Neuronal stem cell (in vitro differentiated cells): Measurements from ENCODE around the gene COG5.

Experiments used
- DNase-seq: peaks from one replicate; pipeline ENCODE4 v3.0.0-alpha.2; 2013; ENCODE audit warnings: low spot score
- H2AFZ ChIP-seq: one replicate; pipeline ENCODE4 v1.6.1; 2013; ENCODE audit warnings: mild to moderate bottlenecking, low read length, inconsistent platforms
- H2AK5ac ChIP-seq: 2 replicates; pipeline ENCODE4 v1.6.1; 2013; ENCODE audit warnings: low read depth, mild to moderate bottlenecking, inconsistent platforms, low read length, moderate library complexity, mixed read lengths
- H2BK120ac ChIP-seq: 2 replicates; pipeline ENCODE4 v1.6.1; 2013; ENCODE audit warnings: low read depth, mild to moderate bottlenecking, inconsistent platforms, low read length, moderate library complexity, mixed read lengths
- H2BK12ac ChIP-seq: one replicate; pipeline ENCODE4 v1.6.1; 2013; ENCODE audit warnings: low read length, inconsistent platforms
- H2BK15ac ChIP-seq: 2 replicates; pipeline ENCODE4 v1.6.1; 2013; ENCODE audit warnings: mild to moderate bottlenecking, low read length, inconsistent platforms, mixed read lengths
- H2BK5ac ChIP-seq: one replicate; pipeline ENCODE4 v1.6.1; 2013; ENCODE audit warnings: inconsistent platforms, mild to moderate bottlenecking, low read length, moderate library complexity
- H3K14ac ChIP-seq: one replicate; pipeline ENCODE4 v1.6.1; 2013; ENCODE audit warnings: low read length, inconsistent platforms
- H3K18ac ChIP-seq: 2 replicates; pipeline ENCODE4 v1.6.1; 2013; ENCODE audit warnings: low read length, inconsistent platforms
- H3K23ac ChIP-seq: 2 replicates; pipeline ENCODE4 v1.6.1; 2013; ENCODE audit warnings: low read depth, mild to moderate bottlenecking, mixed read lengths, low read length, inconsistent platforms; ENCODE audit not compliant: poor library complexity
- H3K27ac ChIP-seq: replicated peaks from 3 replicates; pipeline ENCODE4 v1.5.1; 2013; ENCODE audit warnings: low read length, inconsistent platforms
- H3K27me3 ChIP-seq, 3 experiments: 2 replicates each; pipeline ENCODE4 v1.6.1; 2013; ENCODE audit warnings: low read length in 3 of 3, mild to moderate bottlenecking in 2 of 3, inconsistent platforms in 1 of 3, low read depth in 1 of 3, mixed read lengths in 1 of 3, moderate library complexity in 1 of 3; ENCODE audit not compliant: control insufficient read depth in 3 of 3, insufficient read depth in 3 of 3
- H3K36me3 ChIP-seq, 2 donors: replicated peaks in 1 of 2; 2 replicates each; pipeline ENCODE4 v1.6.1; 2013; ENCODE audit warnings: low read length in 2 of 2; ENCODE audit not compliant: control insufficient read depth in 2 of 2, insufficient read depth in 2 of 2
- H3K4ac ChIP-seq: 2 replicates; pipeline ENCODE4 v1.6.1; 2013; ENCODE audit warnings: inconsistent platforms, mild to moderate bottlenecking, low read length, moderate library complexity
- H3K4me1 ChIP-seq, 2 donors: 1 replicate in 1 of 2; 2 replicates in 1 of 2; pipeline ENCODE4 v1.6.1; 2013; ENCODE audit warnings: low read length in 2 of 2, low read depth in 1 of 2; ENCODE audit not compliant: control insufficient read depth in 2 of 2, insufficient read depth in 1 of 2
- H3K4me2 ChIP-seq: one replicate; pipeline ENCODE4 v1.6.1; 2013; ENCODE audit warnings: mild to moderate bottlenecking, low read length, inconsistent platforms; ENCODE audit not compliant: insufficient read depth, poor library complexity, severe bottlenecking
- H3K4me3 ChIP-seq, 2 donors: 2 replicates each; pipeline ENCODE4 v1.5.1; 2013; ENCODE audit warnings: low read length in 2 of 2, mild to moderate bottlenecking in 2 of 2, inconsistent platforms in 1 of 2, moderate library complexity in 1 of 2
- H3K79me1 ChIP-seq: one replicate; pipeline ENCODE4 v1.6.1; 2013; ENCODE audit warnings: low read depth, mild to moderate bottlenecking, inconsistent platforms, low read length, moderate library complexity
- H3K9ac ChIP-seq: one replicate; pipeline ENCODE4 v1.6.1; 2013; ENCODE audit warnings: mild to moderate bottlenecking, low read depth, low read length, inconsistent platforms; ENCODE audit not compliant: poor library complexity
- H3K9me3 ChIP-seq, 2 donors: replicated peaks in 1 of 2; 2 replicates each; pipeline versions ENCODE3 to v1.6.1; 2013; ENCODE audit warnings: low read length in 2 of 2, mild to moderate bottlenecking in 2 of 2, inconsistent platforms in 1 of 2, low read depth in 1 of 2, mixed read lengths in 1 of 2, moderate library complexity in 1 of 2; ENCODE audit not compliant: control insufficient read depth in 2 of 2, insufficient read depth in 1 of 2
- H4K8ac ChIP-seq: one replicate; pipeline ENCODE4 v1.6.1; 2013; ENCODE audit warnings: low read depth, mild to moderate bottlenecking, inconsistent platforms, low read length, moderate library complexity
- H4K91ac ChIP-seq: one replicate; pipeline ENCODE4 v1.6.1; 2013; ENCODE audit warnings: low read length, low read depth, mild to moderate bottlenecking, inconsistent platforms; ENCODE audit not compliant: poor library complexity
- WGBS, 2 donors: extraction: QIAGEN DNeasy Blood & Tissue Kit; methylation state at CpG; one replicate each; pipeline ENCODE4 v1.1.7; 2013; ENCODE audit warnings: missing lambda C conversion rate in 2 of 2, mixed read lengths in 1 of 2; ENCODE audit not compliant: insufficient read length in 2 of 2, insufficient replicate concordance in 1 of 2; ENCODE audit errors: extremely low coverage in 2 of 2; 5-methylcytosine and 5-hydroxymethylcytosine counted together

The COG5 gene

GRCh38 chr7:107502154-107502553 lies 61.6 kb downstream of the COG5 start:
- no peak overlapping the region for H2AFZ ChIP-seq
- WGBS, 2 donors = no CpG with 5 or more reads among the region's 3 CpGs
- no peak overlapping the region for H2AK5ac ChIP-seq
- H3K4me3 ChIP-seq = no peak overlapping the region
- no peak overlapping the region for H3K23ac ChIP-seq
- no peak overlapping the region for H3K4ac ChIP-seq
- H3K18ac ChIP-seq = no peak overlapping the region
- no peak overlapping the region for H3K27ac ChIP-seq
- no peaks in the 10 kb centered on the region for H3K27me3 ChIP-seq
- no peak overlapping the region for H2BK5ac ChIP-seq
- H3K14ac ChIP-seq = no peak overlapping the region
- H3K9me3 ChIP-seq = no peaks in the 10 kb centered on the region
- H2BK15ac ChIP-seq = no peak overlapping the region
- H3K9ac ChIP-seq = no peak overlapping the region
- no peaks in the 10 kb centered on the region for H3K4me1 ChIP-seq
- no peak overlapping the region for H2BK12ac ChIP-seq
- H4K8ac ChIP-seq = no peak overlapping the region
- peaks cover 0 to 3% of the 10 kb centered on the region in 2 donors for H3K36me3 ChIP-seq
- H3K4me2 ChIP-seq = no peak overlapping the region
- DNase-seq = no peak
- H3K79me1 ChIP-seq = no peaks in the 10 kb centered on the region
- no peak overlapping the region for H2BK120ac ChIP-seq
- H4K91ac ChIP-seq = no peak overlapping the region

- no peak overlapping the region for H2BK12ac ChIP-seq
- no peak overlapping the region for H4K91ac ChIP-seq
- no peaks in the 10 kb centered on the region for H3K9me3 ChIP-seq
- H3K36me3 ChIP-seq = peaks cover 0 to 3% of the 10 kb centered on the region in 2 donors
- no peak overlapping the region for H2BK120ac ChIP-seq
- H2BK5ac ChIP-seq = no peak overlapping the region
- H3K4me1 ChIP-seq = no peaks in the 10 kb centered on the region
- H3K9ac ChIP-seq = no peak overlapping the region
- H4K8ac ChIP-seq = no peak overlapping the region
- DNase-seq = no peak
- H3K4me2 ChIP-seq = no peak overlapping the region
- no peak overlapping the region for H3K4me3 ChIP-seq
- H3K23ac ChIP-seq = no peak overlapping the region
- H2AK5ac ChIP-seq = no peak overlapping the region
- no peak overlapping the region for H2BK15ac ChIP-seq
- no peak overlapping the region for H3K27ac ChIP-seq
- H3K27me3 ChIP-seq = no peaks in the 10 kb centered on the region
- H2AFZ ChIP-seq = no peak overlapping the region
- no peak overlapping the region for H3K4ac ChIP-seq
- WGBS, 2 donors = no CpG with 5 or more reads among the region's 1 CpG
- no peak overlapping the region for H3K14ac ChIP-seq
- no peaks in the 10 kb centered on the region for H3K79me1 ChIP-seq
- no peak overlapping the region for H3K18ac ChIP-seq
These were observed 62.1 kb downstream of the COG5 start for GRCh38 chr7:107501593-107501992.

GRCh38 chr7:107499731-107500130 lies 64.0 kb downstream of the COG5 start:
- no peak for DNase-seq
- Histone ChIP-seq H2BK12ac (no peak overlapping the region), H3K79me1 (no peaks in the 10 kb centered on the region), H3K27me3 (no peaks in the 10 kb centered on the region), H3K4me1 (no peaks in the 10 kb centered on the region), H2AK5ac (no peak overlapping the region), H3K36me3 (no peaks in the 10 kb centered on the region), H2BK5ac (no peak overlapping the region), H3K23ac (no peak overlapping the region), H3K27ac (no peak overlapping the region), H4K8ac (no peak overlapping the region), H2BK15ac (no peak overlapping the region), H4K91ac (no peak overlapping the region), H3K9ac (no peak overlapping the region), H3K18ac (no peak overlapping the region), H3K4me2 (no peak overlapping the region), H2BK120ac (no peak overlapping the region), H3K9me3 (no peaks in the 10 kb centered on the region), H3K4ac (no peak overlapping the region), H3K14ac (no peak overlapping the region), H3K4me3 (no peak overlapping the region), H2AFZ (no peak overlapping the region)
- WGBS, 2 donors = no CpG with 5 or more reads among the region's 4 CpGs

- no peak overlapping the region for H4K91ac ChIP-seq
- H2AK5ac ChIP-seq = no peak overlapping the region
- H3K4me3 ChIP-seq = no peak overlapping the region
- H3K27ac ChIP-seq = no peak overlapping the region
- DNase-seq = no peak
- no peak overlapping the region for H3K14ac ChIP-seq
- H2BK12ac ChIP-seq = no peak overlapping the region
- no peak overlapping the region for H4K8ac ChIP-seq
- no peaks in the 10 kb centered on the region for H3K4me1 ChIP-seq
- H3K27me3 ChIP-seq = no peaks in the 10 kb centered on the region
- H2BK120ac ChIP-seq = no peak overlapping the region
- no peak overlapping the region for H2BK15ac ChIP-seq
- H2AFZ ChIP-seq = no peak overlapping the region
- no peaks in the 10 kb centered on the region for H3K79me1 ChIP-seq
- no peak overlapping the region for H3K9ac ChIP-seq
- no peak overlapping the region for H3K4ac ChIP-seq
- H3K4me2 ChIP-seq = no peak overlapping the region
- H3K9me3 ChIP-seq = no peaks in the 10 kb centered on the region
- no peaks in the 10 kb centered on the region for H3K36me3 ChIP-seq
- no peak overlapping the region for H3K18ac ChIP-seq
- no peak overlapping the region for H3K23ac ChIP-seq
- no peak overlapping the region for H2BK5ac ChIP-seq
These were observed 68.2 kb downstream of the COG5 start for GRCh38 chr7:107495516-107495915.
